B cell (primary cell): ENCODE measurements around the gene TMEM254. TPM values are rescaled to one million over a fixed set of nuclear protein-coding genes. Genes with fewer than 3 reads are reported as not detected.
"Not testable (repeated sequence)": the region's sequence is repeated elsewhere in the genome, so short reads cannot be mapped to it uniquely, and the experiment has no call there.

Source experiments
- ATAC-seq: fragments of 200-7000 bp; cut with Tn5 transposase; one replicate; pipeline ENCODE4 v1.10.0; 2021; ENCODE audit warnings: low read depth, mild to moderate bottlenecking, moderate number of reproducible peaks, moderate library complexity
- CTCF ChIA-PET: fragments of 350-600 bp; sonication (Branson Sonifier 250); formaldehyde crosslinking; loops from one replicate; lab custom pipeline; 2021; ENCODE audit warnings: antibody characterized with exemption, inconsistent platforms; lab: Charles Lee
- POLR2A ChIA-PET: fragments of 350-600 bp; sonication (Branson Sonifier 250); formaldehyde crosslinking; loops from one replicate; lab custom pipeline; 2021; ENCODE audit warnings: antibody characterized with exemption; lab: Charles Lee
- DNase-seq: peaks from one replicate; pipeline ENCODE4 v3.0.0; 2013
- H2AFZ ChIP-seq: 2 replicates; pipeline ENCODE4 v1.6.1; 2012; ENCODE audit warnings: mild to moderate bottlenecking, low read depth, low read length; ENCODE audit not compliant: insufficient read depth, poor library complexity, severe bottlenecking
- H3K27ac ChIP-seq, 2 donors: 1 replicate in 1 of 2; 2 replicates in 1 of 2; pipeline ENCODE4 v1.5.1; 2012 to 2013; ENCODE audit warnings: low read length in 2 of 2, mild to moderate bottlenecking in 2 of 2, moderate library complexity in 1 of 2
- H3K27me3 ChIP-seq, 4 experiments: fragments of 200-600 bp in 1 of 4; sonication (generic) in 1 of 4; replicated peaks in 1 of 4; 1 replicate in 2 of 4; 2 replicates in 2 of 4; pipeline versions ENCODE4 v1.6.1 to v1.7.0; 2013 to 2016; ENCODE audit warnings: low read length in 3 of 4, mild to moderate bottlenecking in 2 of 4, mixed read lengths in 1 of 4, moderate library complexity in 1 of 4; ENCODE audit not compliant: insufficient read depth in 4 of 4, control insufficient read depth in 3 of 4; ENCODE audit errors: control extremely low read depth in 1 of 4
- H3K36me3 ChIP-seq, 2 experiments: replicated peaks in 1 of 2; 1 replicate in 1 of 2; 2 replicates in 1 of 2; pipeline versions ENCODE4 v1.6.1 to v1.7.1; 2013; ENCODE audit warnings: low read length in 1 of 2; ENCODE audit not compliant: insufficient read depth in 2 of 2, control insufficient read depth in 1 of 2; ENCODE audit errors: control extremely low read depth in 1 of 2, extremely low read depth in 1 of 2
- H3K4me1 ChIP-seq, 2 donors: fragments of 200-600 bp in 1 of 2; sonication (generic) in 1 of 2; 1 replicate in 1 of 2; 2 replicates in 1 of 2; pipeline versions ENCODE4 v1.5.1 to v1.6.1; 2013 to 2017; ENCODE audit warnings: low read length in 2 of 2; ENCODE audit not compliant: control insufficient read depth in 2 of 2, insufficient read depth in 2 of 2
- H3K4me2 ChIP-seq: replicated peaks from 2 replicates; pipeline ENCODE3; 2012; ENCODE audit warnings: mild to moderate bottlenecking, low read depth, low read length; ENCODE audit not compliant: poor library complexity, severe bottlenecking
- H3K4me3 ChIP-seq, 5 experiments: fragments of 200-600 bp in 1 of 5; sonication (generic) in 1 of 5; 1 replicate in 3 of 5; 2 replicates in 2 of 5; pipeline versions ENCODE4 v1.5.1 to v1.7.0; 2011 to 2016; ENCODE audit warnings: low read length in 4 of 5, mild to moderate bottlenecking in 4 of 5, low read depth in 2 of 5, control low read depth in 1 of 5, moderate library complexity in 1 of 5; ENCODE audit not compliant: insufficient read depth in 1 of 5; ENCODE audit errors: control extremely low read depth in 1 of 5, extremely low read depth in 1 of 5
- H3K79me2 ChIP-seq: fragments of 200-600 bp; sonication (generic); one replicate; pipeline ENCODE4 v1.6.0; 2016; ENCODE audit warnings: low read length; ENCODE audit not compliant: control insufficient read depth, insufficient read depth
- H3K9ac ChIP-seq: fragments of 200-600 bp; sonication (generic); 2 replicates; pipeline ENCODE4 v1.6.1; 2017; ENCODE audit warnings: mild to moderate bottlenecking, low read length, moderate library complexity
- H3K9me3 ChIP-seq, 3 donors: one replicate each; pipeline versions ENCODE4 v1.6.1 to v1.7.1; 2013; ENCODE audit warnings: low read length in 2 of 3; ENCODE audit not compliant: control insufficient read depth in 2 of 3, insufficient read depth in 1 of 3; ENCODE audit errors: control extremely low read depth in 1 of 3
- H4K20me1 ChIP-seq: 2 replicates; pipeline ENCODE4 v1.6.0; 2012; ENCODE audit warnings: mild to moderate bottlenecking, low read length; ENCODE audit not compliant: insufficient read depth, control insufficient read depth, poor library complexity, severe bottlenecking
- H3K27ac Mint-ChIP-seq: one replicate; pipeline ENCODE4 v1.8.0; 2021; ENCODE audit warnings: mixed read lengths
- H3K27me3 Mint-ChIP-seq: one replicate; pipeline ENCODE4 v1.8.0; 2021; ENCODE audit warnings: mixed read lengths
- H3K4me1 Mint-ChIP-seq: one replicate; pipeline ENCODE4 v1.8.0; 2021; ENCODE audit warnings: mixed read lengths
- H3K4me3 Mint-ChIP-seq: one replicate; pipeline ENCODE4 v1.8.0; 2021; ENCODE audit warnings: mixed read lengths
- H3K9me3 Mint-ChIP-seq: one replicate; pipeline ENCODE4 v1.8.0; 2022; ENCODE audit warnings: mixed read lengths; ENCODE audit not compliant: insufficient read depth
- CTCF ChIP-seq: fragments of 200-600 bp; IDR thresholded peaks from one replicate; pipeline ENCODE4 v1.8.0; 2022; ENCODE audit warnings: antibody characterized with exemption, mild to moderate bottlenecking
- EZH2 ChIP-seq: IDR thresholded peaks from 2 replicates; pipeline ENCODE4 v1.6.1; 2012; ENCODE audit warnings: borderline replicate concordance, low read depth, mild to moderate bottlenecking, moderate library complexity, low read length; ENCODE audit not compliant: insufficient read depth, poor library complexity, severe bottlenecking
- WGBS: methylation state at CpG from one replicate; pipeline ENCODE4 v1.1.5; 2013; ENCODE audit warnings: missing lambda C conversion rate; ENCODE audit not compliant: insufficient coverage; 5-methylcytosine and 5-hydroxymethylcytosine counted together
- intact Hi-C: fragments of 100-400 bp; cut with micrococcal nuclease; formaldehyde crosslinking; loops from one replicate; pipeline ENCODE4 v1.10.0; 2022
- polyA plus RNA-seq: library from polyadenylated mRNA; depleted of rRNA; stranded (reverse); fragments of >200 nt; gene quantifications from 2 replicates; pipeline ENCODE4 v1.2.3, GENCODE V29; 2012
- total RNA-seq, 2 donors: library from RNA; stranded (reverse); fragments of 120-200 nt in 1 of 2; gene quantifications; 1 replicate in 1 of 2; 2 replicates in 1 of 2; pipeline versions ENCODE4 v1.2.3 to v1.2.4, GENCODE V29; 2013 to 2022

The TMEM254 gene
- total and polyA plus RNA-seq, 2 donors (not counting 1 experiment from before 2014, with no cell fraction given), result 9.8 to 13.1 TPM

- POLR2A ChIA-PET, result no interaction called here
- intact Hi-C loops, result loop anchor here (10.0 kb wide), 1 partner anchor 266 kb away; no protein-coding TSS in a partner anchor
- ATAC-seq (no peak), DNase-seq (no peak)
- H4K20me1 ChIP-seq, result no peaks in the 10 kb centered on the region
- no peaks in the 10 kb centered on the region for H3K79me2 ChIP-seq
- CTCF ChIA-PET, result no interaction called here
- H3K4me1 Mint-ChIP-seq, result peaks cover 4% of the 10 kb centered on the region
- WGBS, result 100% methylated on average over 1 of the region's 6 CpGs
- H3K4me3 ChIP-seq, result no peak overlapping the region
- H3K4me1 ChIP-seq, result no peaks in the 10 kb centered on the region
- no peak overlapping the region for H3K9ac ChIP-seq
- H3K4me3 Mint-ChIP-seq, result no peak overlapping the region
- no peak for TF ChIP-seq CTCF
- no peak for TF ChIP-seq EZH2
- no peaks in the 10 kb centered on the region for H3K27me3 ChIP-seq
- no peak overlapping the region for H3K4me2 ChIP-seq
- no peaks in the 10 kb centered on the region for H3K36me3 ChIP-seq
- H3K9me3 ChIP-seq, result no peaks in the 10 kb centered on the region
- H3K27ac Mint-ChIP-seq, result no peak overlapping the region
- no peak overlapping the region for H2AFZ ChIP-seq
- peaks cover 4% of the 10 kb centered on the region for H3K27me3 Mint-ChIP-seq
- no peaks in the 10 kb centered on the region for H3K9me3 Mint-ChIP-seq
- no peak overlapping the region for H3K27ac ChIP-seq
Measured at GRCh38 chr10:80041162-80041561, 37.3 kb upstream of the TMEM254 start.

- H3K4me1 ChIP-seq, H3K27ac ChIP-seq, H3K4me3 Mint-ChIP-seq, H3K27me3 Mint-ChIP-seq, H3K4me1 Mint-ChIP-seq, H3K79me2 ChIP-seq, H3K27ac Mint-ChIP-seq, H2AFZ ChIP-seq, H3K4me3 ChIP-seq, DNase-seq, H4K20me1 ChIP-seq, H3K9me3 ChIP-seq, H3K9me3 Mint-ChIP-seq, H3K9ac ChIP-seq, H3K36me3 ChIP-seq, H3K4me2 ChIP-seq, POLR2A ChIA-PET, H3K27me3 ChIP-seq: not testable (repeated sequence)
- intact Hi-C loops, result loop anchor here (10.0 kb wide), 1 partner anchor 270 kb away; no protein-coding TSS in a partner anchor
- peak; percentile 50 for ATAC-seq
- CTCF ChIA-PET, result interaction anchor here (0.7 to 6.0 kb wide), 5 partner anchors 16 to 507 kb away, joined by 3 to 57 read pairs (median 4); no protein-coding TSS in a partner anchor
- 88% methylated on average over 4 of the region's 6 CpGs for WGBS
Measured at GRCh38 chr10:80044935-80045334, 33.5 kb upstream of the TMEM254 start.
